B cell (primary cell): ENCODE results near the gene MALSU1. TPM values are rescaled to one million over a fixed set of nuclear protein-coding genes. Genes with fewer than 3 reads are reported as not detected.

ENCODE experiments used
- ATAC-seq: fragments of 200-7000 bp; cut with Tn5 transposase; one replicate; pipeline ENCODE4 v1.10.0; 2021; ENCODE audit warnings: low read depth, mild to moderate bottlenecking, moderate number of reproducible peaks, moderate library complexity
- CTCF ChIA-PET: fragments of 350-600 bp; sonication (Branson Sonifier 250); formaldehyde crosslinking; loops from one replicate; lab custom pipeline; 2021; ENCODE audit warnings: antibody characterized with exemption, inconsistent platforms; lab: Charles Lee
- POLR2A ChIA-PET: fragments of 350-600 bp; sonication (Branson Sonifier 250); formaldehyde crosslinking; loops from one replicate; lab custom pipeline; 2021; ENCODE audit warnings: antibody characterized with exemption; lab: Charles Lee
- DNase-seq: peaks from one replicate; pipeline ENCODE4 v3.0.0; 2013
- H2AFZ ChIP-seq: 2 replicates; pipeline ENCODE4 v1.6.1; 2012; ENCODE audit warnings: mild to moderate bottlenecking, low read depth, low read length; ENCODE audit not compliant: insufficient read depth, poor library complexity, severe bottlenecking
- H3K27ac ChIP-seq, 2 donors: 1 replicate in 1 of 2; 2 replicates in 1 of 2; pipeline ENCODE4 v1.5.1; 2012 to 2013; ENCODE audit warnings: low read length in 2 of 2, mild to moderate bottlenecking in 2 of 2, moderate library complexity in 1 of 2
- H3K27me3 ChIP-seq, 4 experiments: fragments of 200-600 bp in 1 of 4; sonication (generic) in 1 of 4; replicated peaks in 1 of 4; 1 replicate in 2 of 4; 2 replicates in 2 of 4; pipeline versions ENCODE4 v1.6.1 to v1.7.0; 2013 to 2016; ENCODE audit warnings: low read length in 3 of 4, mild to moderate bottlenecking in 2 of 4, mixed read lengths in 1 of 4, moderate library complexity in 1 of 4; ENCODE audit not compliant: insufficient read depth in 4 of 4, control insufficient read depth in 3 of 4; ENCODE audit errors: control extremely low read depth in 1 of 4
- H3K36me3 ChIP-seq, 2 experiments: replicated peaks in 1 of 2; 1 replicate in 1 of 2; 2 replicates in 1 of 2; pipeline versions ENCODE4 v1.6.1 to v1.7.1; 2013; ENCODE audit warnings: low read length in 1 of 2; ENCODE audit not compliant: insufficient read depth in 2 of 2, control insufficient read depth in 1 of 2; ENCODE audit errors: control extremely low read depth in 1 of 2, extremely low read depth in 1 of 2
- H3K4me1 ChIP-seq, 2 donors: fragments of 200-600 bp in 1 of 2; sonication (generic) in 1 of 2; 1 replicate in 1 of 2; 2 replicates in 1 of 2; pipeline versions ENCODE4 v1.5.1 to v1.6.1; 2013 to 2017; ENCODE audit warnings: low read length in 2 of 2; ENCODE audit not compliant: control insufficient read depth in 2 of 2, insufficient read depth in 2 of 2
- H3K4me2 ChIP-seq: replicated peaks from 2 replicates; pipeline ENCODE3; 2012; ENCODE audit warnings: mild to moderate bottlenecking, low read depth, low read length; ENCODE audit not compliant: poor library complexity, severe bottlenecking
- H3K4me3 ChIP-seq, 5 experiments: fragments of 200-600 bp in 1 of 5; sonication (generic) in 1 of 5; 1 replicate in 3 of 5; 2 replicates in 2 of 5; pipeline versions ENCODE4 v1.5.1 to v1.7.0; 2011 to 2016; ENCODE audit warnings: low read length in 4 of 5, mild to moderate bottlenecking in 4 of 5, low read depth in 2 of 5, control low read depth in 1 of 5, moderate library complexity in 1 of 5; ENCODE audit not compliant: insufficient read depth in 1 of 5; ENCODE audit errors: control extremely low read depth in 1 of 5, extremely low read depth in 1 of 5
- H3K79me2 ChIP-seq: fragments of 200-600 bp; sonication (generic); one replicate; pipeline ENCODE4 v1.6.0; 2016; ENCODE audit warnings: low read length; ENCODE audit not compliant: control insufficient read depth, insufficient read depth
- H3K9ac ChIP-seq: fragments of 200-600 bp; sonication (generic); 2 replicates; pipeline ENCODE4 v1.6.1; 2017; ENCODE audit warnings: mild to moderate bottlenecking, low read length, moderate library complexity
- H3K9me3 ChIP-seq, 3 donors: one replicate each; pipeline versions ENCODE4 v1.6.1 to v1.7.1; 2013; ENCODE audit warnings: low read length in 2 of 3; ENCODE audit not compliant: control insufficient read depth in 2 of 3, insufficient read depth in 1 of 3; ENCODE audit errors: control extremely low read depth in 1 of 3
- H4K20me1 ChIP-seq: 2 replicates; pipeline ENCODE4 v1.6.0; 2012; ENCODE audit warnings: mild to moderate bottlenecking, low read length; ENCODE audit not compliant: insufficient read depth, control insufficient read depth, poor library complexity, severe bottlenecking
- H3K27ac Mint-ChIP-seq: one replicate; pipeline ENCODE4 v1.8.0; 2021; ENCODE audit warnings: mixed read lengths
- H3K27me3 Mint-ChIP-seq: one replicate; pipeline ENCODE4 v1.8.0; 2021; ENCODE audit warnings: mixed read lengths
- H3K4me1 Mint-ChIP-seq: one replicate; pipeline ENCODE4 v1.8.0; 2021; ENCODE audit warnings: mixed read lengths
- H3K4me3 Mint-ChIP-seq: one replicate; pipeline ENCODE4 v1.8.0; 2021; ENCODE audit warnings: mixed read lengths
- H3K9me3 Mint-ChIP-seq: one replicate; pipeline ENCODE4 v1.8.0; 2022; ENCODE audit warnings: mixed read lengths; ENCODE audit not compliant: insufficient read depth
- EZH2 ChIP-seq: IDR thresholded peaks from 2 replicates; pipeline ENCODE4 v1.6.1; 2012; ENCODE audit warnings: borderline replicate concordance, low read depth, mild to moderate bottlenecking, moderate library complexity, low read length; ENCODE audit not compliant: insufficient read depth, poor library complexity, severe bottlenecking
- WGBS: methylation state at CpG from one replicate; pipeline ENCODE4 v1.1.5; 2013; ENCODE audit warnings: missing lambda C conversion rate; ENCODE audit not compliant: insufficient coverage; 5-methylcytosine and 5-hydroxymethylcytosine counted together
- intact Hi-C: fragments of 100-400 bp; cut with micrococcal nuclease; formaldehyde crosslinking; loops from one replicate; pipeline ENCODE4 v1.10.0; 2022
- polyA plus RNA-seq: library from polyadenylated mRNA; depleted of rRNA; stranded (reverse); fragments of >200 nt; gene quantifications from 2 replicates; pipeline ENCODE4 v1.2.3, GENCODE V29; 2012
- total RNA-seq, 2 donors: library from RNA; stranded (reverse); fragments of 120-200 nt in 1 of 2; gene quantifications; 1 replicate in 1 of 2; 2 replicates in 1 of 2; pipeline versions ENCODE4 v1.2.3 to v1.2.4, GENCODE V29; 2013 to 2022
- TF ChIP-seq, protein P1 (sequence below): fragments of 200-600 bp; IDR thresholded peaks from one replicate; pipeline ENCODE4 v1.8.0; 2022; ENCODE audit warnings: antibody characterized with exemption, mild to moderate bottlenecking

The MALSU1 gene
- total and polyA plus RNA-seq, 2 donors (not counting 1 experiment from before 2014, with no cell fraction given) = 20.8 to 38.0 TPM

DNA sequence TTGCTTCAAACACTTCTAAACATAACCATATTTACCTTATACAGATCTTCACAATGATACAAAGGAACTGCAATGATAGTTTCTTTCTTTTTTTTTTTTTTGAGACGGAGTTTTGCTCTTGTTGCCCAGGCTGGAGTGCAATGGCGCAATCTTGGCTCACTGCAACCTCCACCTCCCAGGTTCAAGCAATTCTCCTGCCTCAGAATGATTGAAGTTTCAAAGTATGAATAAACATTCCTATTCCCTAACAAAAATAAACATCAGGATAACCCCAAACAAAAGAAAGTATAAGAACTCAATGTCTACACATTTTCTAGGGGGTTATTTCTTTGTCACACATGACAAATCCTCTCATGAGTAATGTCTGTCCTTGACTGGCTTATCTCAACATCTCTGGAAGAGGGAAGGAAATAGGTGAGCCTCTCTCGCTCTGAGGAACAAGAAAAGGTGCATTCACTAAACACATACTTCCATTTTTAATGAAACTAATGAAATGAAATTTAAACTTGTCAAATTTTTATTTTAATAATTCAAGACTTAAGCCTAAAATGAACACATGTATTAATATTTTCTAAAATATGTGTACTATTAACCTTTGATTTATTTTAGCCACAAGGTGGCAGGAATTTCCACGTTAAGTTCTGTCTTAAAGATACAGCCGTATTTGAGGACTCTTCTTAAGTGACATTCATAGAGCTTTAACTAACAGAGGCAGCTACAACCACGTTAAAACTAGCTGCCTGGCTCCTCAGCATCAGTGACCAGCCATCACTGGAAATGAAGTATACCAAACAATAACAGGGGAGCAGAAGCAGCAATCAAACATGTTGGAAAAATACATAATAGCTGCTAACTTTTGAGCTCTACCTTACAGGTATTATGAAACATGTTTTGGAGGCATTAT lies 58.3 kb downstream of the MALSU1 start:
- Histone ChIP-seq H3K4me3 (no peak overlapping the region), H3K4me2 (no peak overlapping the region), H3K36me3 (no peaks in the 10 kb centered on the region), H3K9me3 (no peaks in the 10 kb centered on the region), H4K20me1 (no peaks in the 10 kb centered on the region), H3K27ac (no peak overlapping the region), H3K9ac (no peak overlapping the region), H3K79me2 (no peaks in the 10 kb centered on the region), H2AFZ (peak overlapping the region; percentile 7), H3K4me1 (peaks cover 2 to 9% of the 10 kb centered on the region in 2 donors), H3K27me3 (peaks cover 0 to 3% (median 0%) of the 10 kb centered on the region in 4 experiments)
- H3K9me3 Mint-ChIP-seq = no peaks in the 10 kb centered on the region
- ChIA-PET POLR2A (interaction anchor here (0.5 to 1.1 kb wide), 3 partner anchors 8 to 1313 kb away, joined by 3 to 5 read pairs (median 4); no protein-coding TSS in a partner anchor), CTCF (interaction anchor here (0.6 to 6.5 kb wide), 60 partner anchors 8 to 1230 kb away, joined by 3 to 51 read pairs (median 5); no protein-coding TSS in a partner anchor)
- H3K27ac Mint-ChIP-seq = no peak overlapping the region
- peak; percentile 79 for ATAC-seq
- WGBS = 3% methylated on average over 3 of the region's 6 CpGs
- TF ChIP-seq EZH2 = no peak
- TF ChIP-seq, protein P1, sequence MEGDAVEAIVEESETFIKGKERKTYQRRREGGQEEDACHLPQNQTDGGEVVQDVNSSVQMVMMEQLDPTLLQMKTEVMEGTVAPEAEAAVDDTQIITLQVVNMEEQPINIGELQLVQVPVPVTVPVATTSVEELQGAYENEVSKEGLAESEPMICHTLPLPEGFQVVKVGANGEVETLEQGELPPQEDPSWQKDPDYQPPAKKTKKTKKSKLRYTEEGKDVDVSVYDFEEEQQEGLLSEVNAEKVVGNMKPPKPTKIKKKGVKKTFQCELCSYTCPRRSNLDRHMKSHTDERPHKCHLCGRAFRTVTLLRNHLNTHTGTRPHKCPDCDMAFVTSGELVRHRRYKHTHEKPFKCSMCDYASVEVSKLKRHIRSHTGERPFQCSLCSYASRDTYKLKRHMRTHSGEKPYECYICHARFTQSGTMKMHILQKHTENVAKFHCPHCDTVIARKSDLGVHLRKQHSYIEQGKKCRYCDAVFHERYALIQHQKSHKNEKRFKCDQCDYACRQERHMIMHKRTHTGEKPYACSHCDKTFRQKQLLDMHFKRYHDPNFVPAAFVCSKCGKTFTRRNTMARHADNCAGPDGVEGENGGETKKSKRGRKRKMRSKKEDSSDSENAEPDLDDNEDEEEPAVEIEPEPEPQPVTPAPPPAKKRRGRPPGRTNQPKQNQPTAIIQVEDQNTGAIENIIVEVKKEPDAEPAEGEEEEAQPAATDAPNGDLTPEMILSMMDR = peak; percentile 78
- peaks cover 15% of the 10 kb centered on the region for H3K4me1 Mint-ChIP-seq
- no peaks in the 10 kb centered on the region for H3K27me3 Mint-ChIP-seq
- peak; percentile 70 for DNase-seq
- intact Hi-C loops = loop anchor here (1.0 to 5.0 kb wide), 7 partner anchors 15 to 355 kb away; partner anchors contain the start of gene TRA2A
- H3K4me3 Mint-ChIP-seq = no peak overlapping the region
